GM12864 (cell line): ENCODE measurements around the gene ABCA4.

ENCODE experiments used
- DNase-seq: peaks from one replicate; pipeline ENCODE4 v3.0.0-alpha.2; 2011; ENCODE audit warnings: low read depth
- H3K4me3 ChIP-seq: 2 replicates; pipeline ENCODE4 v1.5.1; 2011; ENCODE audit warnings: mild to moderate bottlenecking, low read depth, low read length, control low read depth
- CTCF ChIP-seq: IDR thresholded peaks from 2 replicates; pipeline ENCODE4 v1.5.1; 2011; ENCODE audit warnings: low read depth, mild to moderate bottlenecking, moderate library complexity, low read length, control low read depth, inconsistent platforms; ENCODE audit errors: missing control alignments

Gene ABCA4

GRCh38 chr1:94033849-94034248 is 87.1 kb downstream of the ABCA4 start:
- no peak for TF ChIP-seq CTCF
- H3K4me3 ChIP-seq: no peak overlapping the region
- no peak for DNase-seq

GRCh38 chr1:94032637-94033036 is 88.3 kb downstream of the ABCA4 start:
- no peak for DNase-seq
- no peak for TF ChIP-seq CTCF
- H3K4me3 ChIP-seq: no peak overlapping the region

DNA sequence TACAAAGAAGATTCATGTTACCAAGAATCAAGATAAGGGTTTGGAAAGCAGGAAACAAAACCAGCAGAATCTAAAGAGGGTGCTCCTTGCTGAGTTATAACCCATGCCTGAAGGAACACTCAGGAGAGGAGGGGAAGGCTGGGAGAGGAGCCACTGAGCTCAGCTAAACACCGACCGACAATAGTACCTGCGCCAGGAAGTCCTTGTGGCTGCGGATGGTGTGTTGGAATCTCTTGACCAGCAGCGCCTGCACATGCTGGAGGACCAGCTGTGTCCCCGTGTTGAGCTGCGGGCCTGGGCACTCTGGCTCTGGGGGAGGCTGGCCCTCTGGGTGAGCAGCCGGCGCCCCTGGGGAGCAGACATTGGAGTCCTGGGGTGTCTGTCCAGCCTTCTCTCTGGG is 89.4 kb downstream of the ABCA4 start:
- no peak overlapping the region for H3K4me3 ChIP-seq
- no peak for TF ChIP-seq CTCF
- DNase-seq: no peak

DNA sequence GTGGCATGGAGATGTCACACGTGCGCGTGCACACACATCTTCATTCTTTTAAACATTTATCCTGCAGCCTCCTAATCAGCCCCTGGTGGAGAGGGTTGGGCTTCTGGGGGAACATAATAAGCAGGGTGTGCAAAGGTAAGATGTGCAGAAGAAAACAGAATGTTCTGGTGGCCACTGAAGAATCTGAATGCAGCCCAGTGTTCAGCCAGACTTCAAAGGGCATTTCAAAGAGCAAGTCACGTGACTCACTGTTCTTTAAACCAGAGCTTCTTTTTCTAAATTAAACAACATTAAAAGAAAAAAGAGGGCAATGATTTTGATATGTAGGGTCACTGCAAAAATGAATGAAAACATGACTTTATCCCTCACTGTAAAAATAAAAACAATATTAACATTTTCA is 89.8 kb downstream of the ABCA4 start:
- no peak for TF ChIP-seq CTCF
- DNase-seq: no peak

GRCh38 chr1:94029130-94029993 is 91.6 kb downstream of the ABCA4 start:
- no peak for TF ChIP-seq CTCF
- H3K4me3 ChIP-seq: no peak overlapping the region
- DNase-seq: no peak

More for the DNA sequence above, 89.8 kb downstream of the ABCA4 start:
- no peak overlapping the region for H3K4me3 ChIP-seq

DNA sequence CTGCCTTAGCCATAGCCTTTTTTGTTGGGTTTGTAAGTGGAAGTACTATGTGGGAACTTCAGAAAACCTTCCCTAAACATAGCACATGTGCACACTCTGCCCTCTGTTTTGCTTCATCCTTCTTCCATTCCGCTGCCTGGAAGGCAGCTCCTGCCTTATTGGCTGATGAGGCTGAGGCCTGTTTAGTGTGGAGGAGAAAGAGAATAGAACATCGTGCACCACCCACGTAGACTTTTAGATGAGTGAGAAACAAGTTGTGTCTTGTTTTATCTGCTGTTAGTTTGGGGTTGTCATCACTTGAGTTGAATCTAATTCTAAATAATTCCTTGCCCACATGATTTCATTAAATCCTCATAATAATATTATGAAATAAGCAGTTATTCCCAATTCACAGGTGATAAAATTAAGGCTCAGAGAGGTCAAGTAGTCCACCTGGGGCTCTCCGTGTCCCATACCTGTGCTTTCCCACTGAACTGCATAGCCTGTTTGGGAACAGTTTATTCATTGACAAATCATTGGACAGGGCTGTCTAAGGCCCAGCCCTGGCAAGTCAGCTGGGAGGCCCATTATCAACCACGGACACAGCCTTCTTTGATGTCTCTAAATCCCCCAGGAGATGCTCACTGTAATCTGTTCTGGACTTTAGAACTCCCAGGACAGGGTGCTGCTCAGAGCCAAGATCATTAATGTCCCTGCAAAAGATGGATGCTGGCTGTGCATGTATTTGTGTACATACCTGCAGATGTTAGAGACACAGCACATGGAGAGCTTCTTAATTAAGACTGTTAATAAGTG is 93.0 kb downstream of the ABCA4 start:
- TF ChIP-seq CTCF: no peak
- H3K4me3 ChIP-seq: no peak overlapping the region
- no peak for DNase-seq
